Measurements from ENCODE around the gene IGSF5.
"Not testable (repeated sequence)": the region's sequence is repeated elsewhere in the genome, so short reads cannot be mapped to it uniquely, and the experiment has no call there.

IGSF5 gene

DNA sequence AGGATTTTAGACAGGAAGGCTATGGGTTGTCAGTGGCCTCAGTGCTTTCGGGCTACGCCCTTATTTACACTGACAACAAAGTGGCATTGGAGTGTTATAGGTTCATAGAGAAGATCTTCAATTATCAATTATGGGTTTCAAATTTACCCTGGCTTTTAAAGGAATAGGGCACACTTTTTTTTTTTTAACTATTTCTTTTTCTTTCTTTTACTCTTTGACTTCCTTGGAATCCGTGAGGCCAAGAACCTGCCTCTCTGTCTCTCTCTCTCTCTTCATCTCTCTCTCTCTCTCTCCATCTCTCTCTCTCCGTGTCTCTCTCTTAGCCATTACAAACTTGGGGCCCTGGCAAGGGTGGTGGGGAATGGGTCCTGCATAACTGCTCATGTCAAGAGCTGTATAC is at the start of gene IGSF5:
Gene IGSF5 (plus strand): TSS at position 301 of the 400 bp plus-strand sequence. CDS start 327 bp downstream, outside the sequence.
- DNase-seq: not testable (repeated sequence)

DNA sequence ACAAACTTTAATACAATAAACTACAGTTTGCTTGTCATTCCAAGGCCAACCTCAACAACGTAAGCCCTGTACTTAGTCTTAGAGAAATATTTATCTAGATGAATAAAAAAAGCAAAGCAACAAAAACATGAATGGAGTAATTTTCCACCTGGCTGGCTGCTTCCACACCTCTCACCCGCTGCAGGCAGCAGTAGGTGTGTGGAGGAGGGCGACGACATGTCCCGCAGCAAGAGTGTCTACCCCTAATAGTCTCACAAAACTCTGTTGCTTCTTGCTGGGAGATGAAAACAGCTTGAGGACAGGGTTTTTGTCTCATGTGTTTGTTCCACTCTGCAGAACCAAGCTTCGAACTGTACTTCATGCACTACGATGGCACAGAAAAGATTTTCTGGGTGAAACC is 48.8 kb upstream of the IGSF5 start:
- no peak for DNase-seq

DNA sequence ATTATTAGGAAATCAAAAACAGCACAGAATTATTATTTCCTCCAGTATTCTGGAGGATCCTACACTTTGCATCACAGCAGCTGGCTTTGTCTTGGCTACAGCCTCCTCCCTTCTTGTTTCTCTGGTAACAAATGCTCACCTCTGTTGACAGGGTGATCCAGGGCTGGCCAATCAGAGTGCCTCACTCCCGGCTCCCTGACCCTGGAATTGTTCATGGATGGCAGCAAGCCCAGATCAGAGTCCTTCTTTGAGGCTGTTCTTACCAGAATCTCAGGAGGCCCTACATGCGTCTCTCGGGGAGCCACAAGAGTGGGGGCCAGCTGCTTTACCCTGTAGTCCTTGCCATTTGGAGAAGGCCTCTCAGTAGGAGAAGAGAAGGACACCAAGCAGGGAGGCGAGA is 48.4 kb upstream of the IGSF5 start:
- no peak for DNase-seq

DNA sequence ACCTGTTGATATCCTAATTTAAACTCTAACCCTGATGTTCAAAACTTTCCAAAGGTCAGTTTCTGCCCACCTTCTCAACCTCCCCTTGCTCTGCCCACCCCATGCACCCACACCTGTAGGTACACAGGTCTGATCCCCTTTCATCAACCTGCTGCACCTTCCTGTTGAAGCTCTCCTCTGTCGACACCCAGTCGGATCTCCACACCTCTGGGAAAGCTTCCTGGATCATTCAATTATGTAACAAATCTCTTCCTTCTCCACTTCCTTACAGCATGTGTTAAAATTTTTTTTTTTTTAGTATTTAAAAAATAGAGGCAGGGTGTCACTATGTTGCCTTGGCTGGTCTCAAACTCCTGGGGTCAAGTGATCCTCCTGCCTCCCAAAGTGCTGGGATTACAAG is 44.7 kb upstream of the IGSF5 start:
- no peak for DNase-seq

DNA sequence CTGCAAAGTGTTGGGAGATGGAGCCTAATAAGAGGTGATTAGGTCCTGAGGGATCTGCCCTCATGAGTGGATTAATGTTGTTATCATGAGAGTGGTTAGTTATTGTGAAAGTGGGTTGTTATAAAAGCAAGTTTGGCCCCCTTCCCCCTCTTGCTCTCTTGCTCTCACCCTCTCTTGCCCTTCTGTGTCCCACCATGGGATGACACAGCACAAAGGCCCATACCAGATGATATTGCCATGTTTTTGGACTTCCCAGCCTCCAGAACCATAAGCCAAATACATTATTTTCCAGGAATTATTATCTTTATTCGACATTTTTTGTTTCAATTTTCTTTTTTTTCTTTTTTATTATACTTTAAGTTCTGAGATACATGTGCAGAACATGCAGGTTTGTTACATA is 41.4 kb upstream of the IGSF5 start:
- no peak for DNase-seq

DNA sequence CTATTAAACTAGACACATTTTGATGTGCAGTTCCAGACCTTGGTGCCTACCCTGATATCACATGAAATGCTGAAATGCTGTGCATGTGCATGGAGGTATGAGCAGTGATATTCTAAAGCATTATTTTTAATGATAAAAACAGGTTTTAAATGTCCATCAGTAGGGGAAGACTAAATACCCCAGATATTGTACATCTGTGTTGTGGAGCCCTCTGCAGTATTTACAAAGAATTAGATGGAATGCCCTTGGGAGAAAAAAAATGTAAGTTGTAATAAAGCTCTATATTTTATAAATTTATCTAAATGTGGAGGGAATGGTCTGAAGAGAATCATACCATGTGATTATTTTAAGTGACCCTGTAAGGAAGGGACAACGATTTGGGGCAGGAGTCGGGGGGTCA is 39.1 kb upstream of the IGSF5 start:
- DNase-seq: no peak

DNA sequence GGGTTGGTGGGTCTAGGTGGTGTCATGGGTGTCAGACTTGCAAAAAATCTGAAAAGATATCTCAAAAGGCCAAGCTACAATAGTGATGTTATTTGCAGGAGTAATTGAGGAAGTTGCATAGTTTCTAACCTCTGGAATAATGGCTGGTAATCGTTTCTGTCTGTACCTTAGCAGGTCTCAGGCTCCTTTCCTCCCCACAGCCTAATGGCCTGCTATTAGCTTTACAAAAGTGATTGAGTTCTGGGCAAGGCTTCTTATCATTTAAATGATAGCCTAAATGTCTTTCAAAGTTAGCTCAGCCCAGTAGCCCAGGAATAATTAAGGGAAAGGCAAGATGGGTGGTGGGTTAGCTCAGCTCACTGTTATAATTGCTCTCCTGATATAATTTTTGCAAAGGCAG is 37.7 kb upstream of the IGSF5 start:
- DNase-seq: no peak

DNA sequence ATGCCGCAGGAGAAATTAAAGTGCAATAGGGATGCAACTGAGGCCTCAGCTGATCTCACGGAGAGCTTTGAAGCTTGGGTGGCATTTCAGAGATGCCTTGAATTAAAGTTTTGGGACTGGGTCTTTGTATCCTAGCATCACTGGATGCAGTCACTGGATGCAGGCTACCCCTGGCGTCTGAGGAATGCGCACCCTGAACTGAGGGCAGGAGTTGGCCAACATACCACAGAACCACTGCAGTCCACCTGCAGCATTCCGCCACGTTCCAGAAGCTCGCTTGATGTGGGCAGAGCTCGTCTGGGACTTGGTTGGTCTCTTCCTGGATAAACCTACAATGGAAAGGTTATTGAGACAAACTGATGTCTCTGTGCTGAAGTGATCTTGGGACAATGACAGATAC is 34.1 kb upstream of the IGSF5 start:
- DNase-seq: no peak

DNA sequence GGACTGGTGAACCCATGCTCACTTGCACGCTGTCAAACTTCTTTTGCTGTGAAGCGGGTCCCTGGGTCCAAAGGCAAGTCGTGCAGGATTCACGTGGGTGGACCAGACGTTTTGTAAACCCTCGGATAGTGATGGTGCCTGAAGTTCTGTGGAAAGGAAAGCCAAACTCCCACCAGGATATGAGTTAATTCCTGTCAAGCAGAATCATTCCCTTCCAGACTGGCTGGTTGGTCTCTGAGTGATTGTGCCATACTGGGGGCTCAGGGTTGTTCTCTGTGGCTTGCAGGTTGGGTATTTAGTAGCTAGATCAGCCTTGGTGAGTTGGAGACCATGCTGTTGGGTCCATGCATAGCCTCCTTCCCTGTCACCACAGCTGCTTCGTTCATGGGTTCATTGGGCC is 32.7 kb upstream of the IGSF5 start:
- DNase-seq: no peak

DNA sequence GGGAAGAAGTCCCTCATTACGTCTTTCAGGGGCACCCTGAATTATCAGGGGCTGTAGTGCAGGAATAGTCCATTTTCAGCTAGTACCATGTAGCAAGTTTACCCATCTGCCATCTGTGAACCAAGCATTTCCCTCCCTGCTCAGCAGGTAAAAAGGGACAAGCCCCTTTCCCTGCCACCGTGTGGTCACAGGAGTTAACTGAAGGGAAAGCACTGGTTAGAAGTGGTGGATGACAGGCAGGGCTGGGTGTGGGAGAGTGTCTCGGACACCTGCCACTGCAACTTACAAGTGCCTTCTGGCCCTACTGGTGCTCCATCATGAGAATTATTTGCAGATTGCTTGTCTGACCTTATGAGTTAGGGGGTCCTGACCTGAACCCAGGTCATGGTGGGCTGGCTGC is 32.0 kb upstream of the IGSF5 start:
- DNase-seq: no peak

DNA sequence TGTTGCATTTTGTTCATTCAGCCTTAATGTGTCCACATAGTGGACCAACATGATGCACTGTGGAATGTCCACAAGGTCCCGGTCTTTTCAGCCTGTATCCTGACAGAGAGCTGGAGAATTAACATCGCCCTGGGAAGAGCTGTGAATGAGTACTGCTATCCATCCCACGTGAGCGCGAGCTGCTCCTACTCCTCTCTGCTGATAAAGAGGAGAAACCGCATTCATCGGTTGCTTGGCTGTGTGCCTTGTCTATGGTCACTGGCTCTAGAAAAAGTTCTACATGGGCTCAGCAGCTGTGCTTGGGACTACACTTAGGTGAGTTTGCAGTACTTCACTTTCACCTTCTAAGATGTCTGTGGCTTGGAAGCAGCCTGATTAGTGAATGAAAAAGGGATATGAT is 31.1 kb upstream of the IGSF5 start:
- no peak for DNase-seq

DNA sequence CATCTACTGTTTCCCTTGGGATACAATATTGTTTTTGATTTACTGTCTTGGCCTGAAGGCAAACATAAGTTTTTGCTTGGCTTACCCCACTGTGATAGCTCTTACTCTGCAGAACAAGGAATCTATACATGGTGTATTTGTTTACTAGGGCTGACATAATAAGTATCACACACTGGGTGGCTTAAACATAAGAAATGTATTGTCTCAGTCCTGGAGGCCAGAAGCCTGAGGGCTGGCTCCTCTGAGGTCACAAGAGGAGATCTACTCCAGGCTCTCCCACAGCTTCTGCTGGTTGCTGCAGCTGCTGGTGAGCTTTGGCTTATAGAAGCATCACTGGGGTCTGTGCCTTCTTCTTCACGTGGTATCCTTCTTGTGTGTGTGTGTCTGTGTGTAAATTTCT is 30.7 kb upstream of the IGSF5 start:
- DNase-seq: no peak

DNA sequence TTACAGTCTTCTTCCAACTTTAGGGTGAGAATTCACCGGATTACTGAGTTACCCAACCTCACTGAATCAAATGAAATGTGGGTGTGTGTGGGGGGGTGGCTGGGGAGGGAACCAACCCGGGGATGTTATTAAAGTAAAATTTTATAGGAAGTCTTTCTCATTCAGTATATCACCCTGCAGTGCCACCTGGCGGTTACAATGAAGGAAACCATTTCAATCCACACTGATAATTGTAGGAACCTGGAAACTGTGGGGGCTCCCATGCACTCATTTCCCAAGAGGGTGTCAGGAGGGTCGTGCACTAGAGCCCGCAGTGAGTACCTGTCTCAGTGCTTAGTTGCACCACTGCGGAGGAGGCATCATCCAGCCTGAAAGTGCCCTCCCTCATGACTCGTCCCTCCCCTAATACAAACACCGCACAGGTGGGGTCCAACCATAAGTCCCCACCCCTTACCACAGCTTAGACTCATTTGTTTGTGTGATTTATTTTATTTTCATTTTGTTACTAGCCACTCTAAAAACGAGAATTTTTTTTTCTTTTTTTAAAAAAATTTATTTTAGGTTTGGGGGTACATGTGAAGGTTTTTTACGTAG is 29.1 kb upstream of the IGSF5 start:
- peak; percentile 37 for DNase-seq

DNA sequence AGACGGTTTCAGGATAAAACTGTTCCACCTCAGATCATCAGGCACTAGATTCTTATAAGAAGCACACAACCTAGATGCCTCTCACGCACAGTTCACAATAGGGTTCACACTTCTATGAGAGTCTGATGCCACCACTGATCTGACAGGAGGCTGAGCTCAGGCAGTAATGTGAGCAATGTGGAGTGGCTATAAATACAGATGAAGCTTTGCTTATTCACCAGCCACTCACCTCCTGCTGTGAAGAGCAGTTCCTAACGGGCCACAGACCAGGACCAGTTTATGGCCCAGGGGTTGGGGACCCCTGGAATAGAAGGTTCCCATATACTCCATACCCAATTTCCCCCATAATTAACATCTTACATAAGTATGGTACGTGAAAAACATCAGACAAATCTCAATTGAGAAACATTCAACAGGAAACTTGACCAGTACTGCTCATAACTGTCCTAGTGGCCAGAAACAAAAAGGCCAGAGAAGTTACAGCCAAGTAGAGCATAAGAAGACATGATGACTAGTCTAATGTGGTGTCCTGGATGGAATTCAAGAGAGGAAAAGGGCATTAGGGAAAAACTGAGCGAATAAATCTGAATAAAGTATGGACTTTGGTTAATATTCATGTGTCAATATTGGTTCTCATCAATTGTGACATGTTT is 24.7 kb upstream of the IGSF5 start:
- DNase-seq: no peak

DNA sequence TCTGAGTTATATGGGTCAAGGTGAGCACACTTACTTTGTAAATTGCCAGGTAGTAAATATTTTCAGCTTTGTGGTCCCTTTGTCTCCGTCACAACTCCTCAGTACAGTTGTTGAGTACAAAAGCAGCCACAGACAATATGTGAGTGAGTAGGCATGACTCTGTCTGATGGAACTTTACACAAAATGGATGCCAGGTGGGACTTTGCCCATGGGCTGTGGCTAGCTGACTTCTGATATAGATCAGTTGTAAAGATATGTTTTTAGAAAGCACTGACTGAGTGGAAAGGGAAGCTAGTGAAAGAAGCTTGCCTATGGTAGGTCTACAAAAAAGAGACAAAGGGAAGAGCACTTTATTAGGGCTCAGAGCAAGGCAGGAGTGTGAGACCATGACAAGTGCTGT is 23.1 kb upstream of the IGSF5 start:
- no peak for DNase-seq

DNA sequence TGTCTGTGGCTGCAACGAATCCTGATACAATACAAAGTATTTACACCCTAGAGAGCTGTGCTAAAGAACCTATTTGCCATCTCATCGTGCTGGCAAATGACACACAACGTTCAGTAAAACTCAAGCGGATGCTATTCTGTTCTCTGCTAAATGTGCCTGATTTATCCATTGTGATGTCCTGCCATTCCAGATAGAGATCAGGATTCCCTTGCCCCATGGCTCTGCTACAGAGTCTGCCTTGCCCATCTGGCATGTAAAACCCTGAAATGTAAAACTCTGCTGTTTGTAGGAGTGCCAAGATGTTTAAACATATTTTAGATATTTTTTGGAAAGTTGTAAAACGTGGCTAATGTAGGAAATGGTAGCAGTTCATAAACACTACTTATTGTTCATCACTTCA is 20.0 kb upstream of the IGSF5 start:
- DNase-seq: no peak

DNA sequence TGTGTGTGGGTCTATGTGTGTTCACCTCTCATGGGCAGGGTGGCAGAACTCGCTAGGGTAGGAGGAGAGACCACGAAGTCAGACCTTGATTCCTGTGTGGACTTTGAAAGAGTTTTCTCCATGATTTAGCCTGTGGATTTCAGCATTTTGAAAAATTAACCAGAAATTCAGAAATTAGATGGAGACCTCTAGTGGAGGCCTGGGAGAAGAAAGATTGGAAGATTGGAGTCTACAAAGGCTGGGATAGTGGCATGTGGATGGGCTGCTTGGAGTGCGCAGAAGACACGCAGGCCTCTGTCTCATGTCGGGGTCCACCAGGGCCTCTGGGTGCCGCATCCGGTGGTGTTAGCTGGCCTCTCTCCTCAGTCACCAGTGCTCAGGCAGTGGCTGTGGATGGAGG is 18.9 kb upstream of the IGSF5 start:
- DNase-seq: no peak

DNA sequence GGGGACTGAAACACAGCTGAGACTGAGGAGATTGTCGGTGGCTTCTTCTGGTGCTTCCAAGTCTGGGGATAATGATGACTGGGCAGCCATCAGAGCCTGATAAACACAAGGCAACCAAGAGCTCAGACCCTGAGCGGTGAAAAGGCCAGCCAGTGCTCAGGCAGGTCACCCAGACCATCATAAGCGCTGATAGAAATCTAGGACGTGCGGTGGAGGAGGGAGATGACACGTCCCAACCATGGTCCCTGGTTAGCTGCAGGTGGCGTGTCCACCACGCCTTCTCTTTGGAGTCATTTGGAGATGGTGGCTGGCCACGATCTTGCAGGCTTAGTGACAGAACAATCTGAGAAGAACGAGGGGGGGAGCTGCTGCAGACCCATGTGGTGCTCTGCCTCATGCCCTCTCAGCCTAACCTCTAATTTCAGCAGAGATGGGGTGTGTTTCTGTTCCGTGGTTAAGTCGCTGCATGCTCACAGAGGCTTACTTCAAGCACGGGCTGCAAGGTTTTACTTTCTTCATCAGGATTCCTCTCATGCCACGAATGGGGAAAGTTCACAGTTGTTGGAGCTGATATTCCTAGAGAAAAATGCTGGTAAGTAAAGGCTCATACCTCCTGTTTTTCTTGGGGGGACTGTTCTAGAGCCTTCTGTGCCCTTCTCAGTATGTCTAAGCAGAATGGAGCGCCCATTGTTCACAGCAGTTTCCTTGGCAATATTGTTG is 17.4 kb upstream of the IGSF5 start:
- DNase-seq: no peak

DNA sequence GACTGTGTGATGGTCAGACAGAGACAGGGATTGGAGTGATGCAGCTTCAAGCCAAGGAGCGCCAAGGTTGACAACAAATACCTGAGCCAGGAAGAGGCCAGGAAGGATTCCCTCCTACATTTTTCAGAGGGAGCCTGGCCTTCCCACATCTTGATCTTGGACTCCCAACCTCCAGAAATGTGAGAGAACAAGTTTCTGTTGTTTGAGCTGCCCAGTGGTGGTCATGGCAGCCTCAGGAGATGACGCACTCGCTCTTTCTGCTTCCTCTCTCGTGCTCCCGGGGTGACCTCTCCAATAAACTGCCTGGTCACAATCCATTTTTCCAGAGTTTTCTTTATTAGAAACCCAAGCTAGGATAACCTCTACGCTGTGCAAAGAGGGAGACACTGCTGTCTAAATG is 16.6 kb upstream of the IGSF5 start:
- no peak for DNase-seq

DNA sequence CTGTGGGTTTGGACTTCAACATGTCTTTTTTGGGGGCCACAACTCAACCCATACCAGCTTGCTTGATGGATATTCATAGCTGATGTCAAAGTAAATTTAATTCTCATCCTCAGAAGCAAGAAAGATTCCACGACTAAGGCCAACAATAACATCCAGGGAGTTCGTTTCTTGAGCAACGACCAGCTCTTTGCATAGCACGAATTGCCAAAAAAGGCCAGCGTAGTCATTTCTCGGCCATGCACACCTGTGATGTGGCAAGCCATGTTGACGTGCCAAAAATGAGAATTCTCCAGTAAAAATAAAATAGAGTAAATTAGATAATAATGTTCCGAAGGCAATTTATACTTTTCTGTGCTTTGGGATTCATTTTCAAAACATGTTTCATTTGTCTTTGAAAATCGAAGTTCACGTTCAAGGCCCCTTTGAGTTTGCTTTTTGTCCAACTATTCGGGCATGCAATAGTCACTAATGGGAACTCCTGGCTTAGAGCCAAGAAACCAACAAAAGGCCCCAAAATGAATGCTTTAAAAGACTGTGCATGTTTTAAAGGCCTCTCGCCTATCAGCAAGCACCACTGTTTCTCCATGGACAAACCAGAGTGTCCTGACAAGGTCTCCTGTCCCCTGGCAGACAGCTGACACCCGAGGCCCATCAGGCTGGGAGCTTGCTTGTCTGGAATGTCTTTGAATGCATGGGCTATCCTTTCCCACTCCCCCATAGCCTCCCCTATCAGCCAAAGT is 14.4 kb upstream of the IGSF5 start:
- DNase-seq: no peak

DNA sequence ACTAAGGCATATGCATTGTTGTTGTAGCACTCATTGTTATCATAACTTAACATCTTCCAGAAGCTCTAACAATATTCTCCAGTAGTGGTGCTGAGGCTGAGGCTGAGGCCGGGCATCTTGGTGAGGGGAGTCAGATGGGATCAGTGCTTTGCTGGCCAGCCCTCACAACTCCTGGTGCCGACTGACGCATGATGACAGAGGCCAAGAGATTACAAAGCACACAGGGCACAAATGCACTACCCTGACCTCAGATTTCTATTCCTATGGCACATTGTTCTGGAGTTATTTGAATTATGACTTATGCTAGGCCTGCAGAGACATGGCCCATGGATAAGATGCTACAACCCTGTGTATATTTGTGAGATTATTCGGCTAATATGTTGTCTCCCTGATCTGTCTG is 8.3 kb upstream of the IGSF5 start:
- no peak for DNase-seq

DNA sequence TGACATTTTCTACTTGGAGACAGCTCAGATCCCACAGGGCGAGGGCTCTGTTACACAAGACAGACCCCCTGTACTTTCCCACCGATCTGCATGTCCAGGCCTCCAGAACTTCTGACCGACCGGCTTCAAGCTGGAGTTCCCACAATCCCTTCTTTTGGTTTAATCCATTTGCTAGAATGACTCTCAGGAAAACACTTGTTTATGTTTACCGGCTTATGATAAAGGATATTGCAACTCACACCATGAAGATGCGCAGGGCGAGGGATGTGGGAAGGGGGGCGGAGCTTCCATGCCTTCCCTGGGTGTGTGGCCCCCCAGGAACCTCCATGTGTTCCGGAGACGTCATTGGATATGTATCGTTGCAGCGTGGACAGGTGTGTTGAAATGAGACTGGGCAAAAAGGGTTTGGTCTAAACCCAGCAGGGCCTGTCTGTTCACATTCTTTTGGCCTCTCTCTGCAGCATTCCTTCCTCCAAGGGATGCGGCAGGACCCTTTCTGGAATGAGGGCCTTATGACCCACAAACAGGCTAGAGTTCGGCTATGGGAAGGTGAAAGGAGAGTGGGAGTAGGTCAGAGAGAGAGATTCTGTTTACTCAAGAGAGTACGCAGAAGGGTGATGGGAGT is 7.5 kb upstream of the IGSF5 start:
- no peak for DNase-seq

DNA sequence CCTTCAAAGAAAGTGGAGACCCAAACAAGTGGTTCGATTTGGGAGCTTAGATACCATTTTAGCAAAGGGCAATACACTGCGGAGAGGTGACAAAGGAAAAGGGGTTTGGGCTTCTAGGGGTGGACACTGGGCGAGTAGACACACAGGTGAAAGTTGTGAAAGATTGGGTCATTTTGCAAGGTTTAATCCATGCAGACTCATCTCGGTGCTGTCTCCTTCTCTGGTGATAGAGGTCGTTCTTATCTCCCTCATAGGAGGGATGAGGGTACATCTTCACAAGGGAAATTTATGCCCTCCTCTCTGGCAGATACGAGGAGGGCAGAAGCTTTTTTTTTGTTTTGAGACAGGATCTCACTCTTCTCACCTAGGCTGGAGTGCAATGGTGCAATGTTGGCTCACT is 6.4 kb upstream of the IGSF5 start:
- no peak for DNase-seq
